Karpas-422 (cell line): Measurements from ENCODE around the gene FGB. TPM values are rescaled to one million over a fixed set of nuclear protein-coding genes. Genes with fewer than 3 reads are reported as not detected.

Experiments
- DNase-seq: peaks from one replicate; pipeline ENCODE4 v3.0.0-alpha.2; 2015
- H2AFZ ChIP-seq: fragments of 200-600 bp; sonication (generic); 2 replicates; pipeline ENCODE4 v1.6.1; 2014; ENCODE audit warnings: antibody characterized with exemption, low read length, mixed read lengths
- H3K27ac ChIP-seq: fragments of 200-600 bp; sonication (generic); 2 replicates; pipeline ENCODE4 v1.5.1; 2014; ENCODE audit warnings: mild to moderate bottlenecking, low read length, moderate library complexity
- H3K27me3 ChIP-seq: fragments of 200-600 bp; sonication (generic); 2 replicates; pipeline ENCODE4 v1.6.1; 2014; ENCODE audit warnings: low read length, mixed read lengths
- H3K36me3 ChIP-seq: fragments of 200-600 bp; sonication (generic); 2 replicates; pipeline ENCODE4 v1.6.1; 2014; ENCODE audit warnings: low read length, mixed read lengths; ENCODE audit not compliant: insufficient read depth
- H3K4me1 ChIP-seq: fragments of 200-600 bp; sonication (generic); 2 replicates; pipeline ENCODE4 v1.6.1; 2014; ENCODE audit warnings: mild to moderate bottlenecking, low read length, mixed read lengths
- H3K4me2 ChIP-seq: fragments of 200-600 bp; sonication (generic); 2 replicates; pipeline ENCODE4 v1.6.1; 2014; ENCODE audit warnings: low read length, low read depth, mild to moderate bottlenecking; ENCODE audit not compliant: poor library complexity, severe bottlenecking
- H3K4me3 ChIP-seq: fragments of 200-600 bp; sonication (generic); 2 replicates; pipeline ENCODE4 v1.5.1; 2014; ENCODE audit warnings: mild to moderate bottlenecking, antibody characterized with exemption, low read length, mixed read lengths
- H3K79me2 ChIP-seq: fragments of 200-600 bp; sonication (generic); 2 replicates; pipeline ENCODE4 v1.6.1; 2014; ENCODE audit warnings: mild to moderate bottlenecking, low read length, mixed read lengths
- H3K9ac ChIP-seq: fragments of 200-600 bp; sonication (generic); 2 replicates; pipeline ENCODE4 v1.6.0; 2014; ENCODE audit warnings: low read length
- H3K9me2 ChIP-seq: fragments of 200-600 bp; sonication (generic), shearing (Covaris generic); replicated peaks from 2 replicates; pipeline ENCODE4 v1.6.0; 2014; ENCODE audit warnings: mild to moderate bottlenecking, low read length, moderate library complexity; ENCODE audit not compliant: insufficient read depth
- H3K9me3 ChIP-seq: fragments of 300-700, 200-600 bp; sonication (generic); 2 replicates; pipeline ENCODE4 v1.6.1; 2014; ENCODE audit warnings: low read length, mixed read lengths
- H4K20me1 ChIP-seq: fragments of 200-600 bp; sonication (generic); 2 replicates; pipeline ENCODE4 v1.6.1; 2014; ENCODE audit warnings: mild to moderate bottlenecking, antibody characterized with exemption, low read length, low read depth; ENCODE audit not compliant: insufficient read depth
- total RNA-seq: library from RNA; depleted of rRNA; stranded (reverse); fragments of >200 nt; shearing (Covaris generic); gene quantifications from 2 replicates; pipeline ENCODE4 v1.2.3, GENCODE V29; 2014; ENCODE audit warnings: low replicate concordance

Gene FGB
- total RNA-seq, 1 experiment from 2014 or later = not detected

DNA sequence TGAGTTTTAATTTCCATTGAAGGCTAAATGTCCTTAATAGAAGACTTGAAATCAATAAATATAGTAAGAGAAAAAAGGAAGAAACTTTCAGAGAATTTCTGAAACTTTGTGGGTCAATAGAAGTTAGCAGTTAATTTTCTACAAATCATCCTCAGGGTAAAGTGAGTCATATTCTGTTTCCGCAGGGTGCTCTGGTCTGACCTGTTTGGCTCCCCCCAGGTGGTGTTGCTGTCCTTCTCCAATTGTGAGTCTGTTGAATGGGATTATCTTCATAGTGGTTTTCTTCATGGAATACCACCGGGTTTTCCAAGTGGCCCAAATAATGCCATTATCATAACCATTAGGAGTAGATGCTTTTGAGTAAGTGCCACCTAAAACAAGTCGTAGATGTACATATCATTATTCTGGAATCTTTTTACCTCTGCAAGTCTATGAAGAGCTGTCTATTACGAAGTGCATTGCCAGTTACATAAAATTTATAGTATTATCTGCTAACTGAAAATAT, 41.9 kb downstream of the FGB start:
- H3K9me2 ChIP-seq = no peaks in the 10 kb centered on the region
- no peaks in the 10 kb centered on the region for H4K20me1 ChIP-seq
- H3K9ac ChIP-seq = no peak overlapping the region
- no peak overlapping the region for H3K27ac ChIP-seq
- H3K4me1 ChIP-seq = no peaks in the 10 kb centered on the region
- H3K79me2 ChIP-seq = no peaks in the 10 kb centered on the region
- no peak overlapping the region for H3K4me2 ChIP-seq
- H3K36me3 ChIP-seq = no peaks in the 10 kb centered on the region
- H3K9me3 ChIP-seq = no peaks in the 10 kb centered on the region
- no peak overlapping the region for H3K4me3 ChIP-seq
- H3K27me3 ChIP-seq = peaks cover 5% of the 10 kb centered on the region; the same call in 1 of the 2 replicates
- H2AFZ ChIP-seq = no peak overlapping the region
- DNase-seq = no peak

DNA sequence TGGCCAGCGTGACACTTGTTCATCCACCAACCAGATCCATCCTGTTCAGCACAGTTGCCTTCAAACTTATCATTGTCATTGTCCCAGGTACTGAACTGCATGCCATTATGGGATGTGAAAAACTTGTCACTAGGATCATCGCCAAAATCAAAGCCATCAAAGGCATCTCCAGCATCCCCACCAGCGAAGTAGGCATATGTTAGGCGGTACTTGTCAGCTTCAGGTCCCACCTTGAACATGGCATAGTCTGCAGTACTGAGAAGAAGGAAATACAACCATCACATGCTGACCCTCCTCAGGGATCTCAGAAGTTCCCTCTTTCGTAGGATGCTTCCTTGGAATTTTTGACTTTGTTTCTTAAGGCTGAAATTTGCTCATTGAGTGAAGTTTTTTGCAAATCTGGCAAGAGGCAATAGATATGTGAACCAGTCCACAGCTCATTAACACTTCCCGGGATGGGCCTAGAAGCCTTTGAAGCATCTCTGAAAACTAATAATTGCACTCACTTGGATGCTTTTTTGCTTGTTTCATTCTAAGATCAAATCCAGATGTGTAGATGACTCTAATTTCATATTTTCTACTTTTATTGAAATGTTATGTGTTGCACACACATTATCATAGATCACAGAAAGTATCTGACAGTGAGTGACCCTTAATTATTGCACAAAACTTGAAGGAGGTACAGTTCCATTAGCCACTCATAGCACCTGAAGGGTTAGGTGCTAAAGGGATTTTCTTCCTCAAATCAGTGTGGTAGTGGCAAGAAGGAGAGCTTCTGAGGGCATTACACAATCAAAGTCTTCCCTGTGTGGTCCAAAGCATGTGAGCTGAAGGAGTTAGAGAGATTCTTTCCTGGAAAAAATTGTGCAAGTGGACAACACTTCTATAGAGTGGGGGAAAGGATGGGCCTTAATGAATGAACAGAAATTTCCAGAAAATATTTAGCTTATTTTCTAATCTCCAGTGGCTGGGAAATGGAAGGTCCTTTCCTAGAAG, 44.2 kb downstream of the FGB start:
- H3K4me2 ChIP-seq = no peak overlapping the region
- H3K4me1 ChIP-seq = no peaks in the 10 kb centered on the region
- no peaks in the 10 kb centered on the region for H3K9me2 ChIP-seq
- H4K20me1 ChIP-seq = no peaks in the 10 kb centered on the region
- H3K36me3 ChIP-seq = no peaks in the 10 kb centered on the region
- no peak overlapping the region for H3K9ac ChIP-seq
- no peak overlapping the region for H3K27ac ChIP-seq
- no peaks in the 10 kb centered on the region for H3K79me2 ChIP-seq
- H2AFZ ChIP-seq = no peak overlapping the region
- peaks cover 5% of the 10 kb centered on the region; the same call in 1 of the 2 replicates for H3K27me3 ChIP-seq
- DNase-seq = no peak
- H3K4me3 ChIP-seq = no peak overlapping the region
- no peaks in the 10 kb centered on the region for H3K9me3 ChIP-seq

DNA sequence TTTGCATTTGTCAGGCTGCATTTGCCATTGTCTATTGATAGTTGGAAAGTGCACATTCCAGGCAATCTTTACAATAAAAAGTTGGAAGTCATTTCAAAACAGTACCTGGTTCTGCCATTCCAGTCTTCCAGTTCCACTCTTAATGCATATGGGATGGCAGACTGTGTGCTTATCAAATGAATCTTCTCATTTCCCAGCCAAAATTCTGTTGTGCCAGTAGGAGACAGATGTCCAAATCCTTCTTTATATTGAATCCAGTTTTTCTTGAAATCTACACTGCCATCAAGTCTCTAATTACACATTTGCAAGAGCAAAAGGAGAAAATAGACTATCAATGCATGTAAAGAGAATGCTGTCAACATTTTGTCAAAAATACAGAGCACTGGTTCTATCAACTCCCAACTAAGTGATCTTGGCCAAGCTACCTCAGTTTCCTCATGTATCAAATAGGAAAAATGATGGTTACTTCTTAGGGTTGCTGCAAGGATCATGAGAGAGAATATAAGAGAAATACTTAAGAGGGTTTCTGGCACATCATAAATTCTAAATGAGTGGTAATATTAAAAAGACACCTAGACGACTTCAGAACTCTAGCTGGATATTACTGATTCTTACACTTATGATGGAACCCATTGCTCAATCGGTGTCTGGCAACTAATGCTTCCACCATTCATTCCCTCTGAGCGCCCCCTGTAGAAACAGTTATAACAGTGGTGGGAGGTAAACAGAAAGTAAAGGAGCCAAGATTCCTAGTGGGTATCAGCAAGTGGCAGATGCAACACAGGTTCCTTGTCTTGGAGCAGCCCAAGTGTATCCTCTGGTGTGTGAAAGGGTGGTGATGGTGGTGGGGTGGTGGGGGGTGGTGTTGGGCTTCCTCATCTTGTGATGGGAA, 45.8 kb downstream of the FGB start:
- H3K27me3 ChIP-seq = peaks cover 5% of the 10 kb centered on the region; the same call in 1 of the 2 replicates
- H3K9me3 ChIP-seq = no peaks in the 10 kb centered on the region
- no peaks in the 10 kb centered on the region for H3K79me2 ChIP-seq
- H2AFZ ChIP-seq = no peak overlapping the region
- no peaks in the 10 kb centered on the region for H3K9me2 ChIP-seq
- H3K4me1 ChIP-seq = no peaks in the 10 kb centered on the region
- H4K20me1 ChIP-seq = no peaks in the 10 kb centered on the region
- no peak overlapping the region for H3K4me3 ChIP-seq
- H3K36me3 ChIP-seq = no peaks in the 10 kb centered on the region
- H3K9ac ChIP-seq = no peak overlapping the region
- H3K4me2 ChIP-seq = no peak overlapping the region
- no peak for DNase-seq
- H3K27ac ChIP-seq = no peak overlapping the region

DNA sequence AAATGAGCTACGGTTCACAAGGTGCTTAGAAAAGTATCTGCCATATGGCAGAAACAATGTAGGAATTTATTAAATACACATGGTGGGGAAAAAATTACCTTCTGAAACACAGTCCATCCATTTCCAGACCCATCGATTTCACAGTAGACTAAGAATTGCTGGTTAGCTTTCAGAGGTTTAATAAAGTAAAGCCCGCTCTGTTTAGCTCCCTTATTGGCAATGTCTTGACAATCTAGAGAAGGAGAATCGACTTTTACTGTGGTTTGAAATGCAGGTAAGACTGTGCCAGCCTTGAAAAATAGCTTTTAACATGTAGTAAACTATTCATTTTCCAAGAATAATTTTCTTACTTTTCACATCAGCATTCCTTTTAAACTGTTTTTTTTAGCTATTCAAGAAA, 46.7 kb downstream of the FGB start:
- Histone ChIP-seq H3K9me3 (no peaks in the 10 kb centered on the region), H3K4me2 (no peak overlapping the region)

DNA sequence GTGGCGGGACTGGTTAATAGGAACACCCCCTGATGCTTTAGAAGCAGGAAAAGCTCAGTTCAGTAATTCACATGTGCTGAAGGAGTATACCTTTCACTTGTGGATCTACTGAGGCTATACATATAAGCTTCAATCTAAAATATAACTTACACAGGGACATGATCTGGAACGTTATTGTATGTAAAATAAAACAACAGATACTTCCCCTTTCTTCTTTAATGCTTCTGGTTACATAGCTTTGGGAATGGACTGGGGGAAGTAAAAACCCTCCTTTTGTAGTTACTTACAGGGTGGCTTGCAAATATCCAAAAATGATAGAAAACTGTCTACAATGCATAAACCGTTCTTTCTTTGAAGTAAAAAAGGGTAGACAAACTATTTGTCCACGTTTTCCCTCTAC, 47.8 kb downstream of the FGB start:
- no peak overlapping the region for H3K27ac ChIP-seq
- no peaks in the 10 kb centered on the region for H3K4me1 ChIP-seq
- H3K9me2 ChIP-seq = no peaks in the 10 kb centered on the region
- H3K9me3 ChIP-seq = no peaks in the 10 kb centered on the region
- no peaks in the 10 kb centered on the region for H4K20me1 ChIP-seq
- H3K4me3 ChIP-seq = no peak overlapping the region
- no peak overlapping the region for H3K4me2 ChIP-seq
- no peaks in the 10 kb centered on the region for H3K36me3 ChIP-seq
- no peak for DNase-seq
- no peak overlapping the region for H3K9ac ChIP-seq
- H2AFZ ChIP-seq = no peak overlapping the region
- H3K79me2 ChIP-seq = no peaks in the 10 kb centered on the region
- H3K27me3 ChIP-seq = no peaks in the 10 kb centered on the region

More for the DNA sequence above, 46.7 kb downstream of the FGB start:
- Histone ChIP-seq H4K20me1 (no peaks in the 10 kb centered on the region), H3K27me3 (no peaks in the 10 kb centered on the region), H3K36me3 (no peaks in the 10 kb centered on the region), H3K27ac (no peak overlapping the region), H3K9me2 (no peaks in the 10 kb centered on the region), H3K79me2 (no peaks in the 10 kb centered on the region), H3K9ac (no peak overlapping the region), H3K4me1 (no peaks in the 10 kb centered on the region), H3K4me3 (no peak overlapping the region), H2AFZ (no peak overlapping the region)
- no peak for DNase-seq

DNA sequence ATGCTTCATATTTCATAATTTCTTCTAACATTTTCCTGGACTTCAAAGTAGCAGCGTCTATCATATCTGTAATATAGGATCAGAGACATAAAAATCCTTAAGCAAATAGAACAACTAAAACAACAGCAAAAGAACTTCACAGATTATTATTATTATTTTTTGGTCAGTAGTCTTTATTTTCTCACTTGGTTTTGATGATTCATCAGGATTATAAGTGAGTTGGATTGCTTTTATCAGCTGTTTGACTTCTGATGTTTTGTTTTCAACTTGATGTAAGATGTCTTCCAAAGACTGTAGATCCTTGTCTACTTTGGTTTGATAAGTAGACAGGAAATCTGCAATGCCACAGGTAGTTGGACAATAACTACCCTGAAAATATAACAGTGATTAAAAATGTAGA, 49.0 kb downstream of the FGB start:
- Histone ChIP-seq H3K4me1 (no peaks in the 10 kb centered on the region), H3K4me2 (no peak overlapping the region), H3K9ac (no peak overlapping the region), H4K20me1 (no peaks in the 10 kb centered on the region), H3K27me3 (no peaks in the 10 kb centered on the region), H3K36me3 (no peaks in the 10 kb centered on the region), H3K9me2 (no peaks in the 10 kb centered on the region), H3K9me3 (no peaks in the 10 kb centered on the region), H3K79me2 (no peaks in the 10 kb centered on the region), H3K27ac (no peak overlapping the region), H3K4me3 (no peak overlapping the region), H2AFZ (no peak overlapping the region)
- no peak for DNase-seq

DNA sequence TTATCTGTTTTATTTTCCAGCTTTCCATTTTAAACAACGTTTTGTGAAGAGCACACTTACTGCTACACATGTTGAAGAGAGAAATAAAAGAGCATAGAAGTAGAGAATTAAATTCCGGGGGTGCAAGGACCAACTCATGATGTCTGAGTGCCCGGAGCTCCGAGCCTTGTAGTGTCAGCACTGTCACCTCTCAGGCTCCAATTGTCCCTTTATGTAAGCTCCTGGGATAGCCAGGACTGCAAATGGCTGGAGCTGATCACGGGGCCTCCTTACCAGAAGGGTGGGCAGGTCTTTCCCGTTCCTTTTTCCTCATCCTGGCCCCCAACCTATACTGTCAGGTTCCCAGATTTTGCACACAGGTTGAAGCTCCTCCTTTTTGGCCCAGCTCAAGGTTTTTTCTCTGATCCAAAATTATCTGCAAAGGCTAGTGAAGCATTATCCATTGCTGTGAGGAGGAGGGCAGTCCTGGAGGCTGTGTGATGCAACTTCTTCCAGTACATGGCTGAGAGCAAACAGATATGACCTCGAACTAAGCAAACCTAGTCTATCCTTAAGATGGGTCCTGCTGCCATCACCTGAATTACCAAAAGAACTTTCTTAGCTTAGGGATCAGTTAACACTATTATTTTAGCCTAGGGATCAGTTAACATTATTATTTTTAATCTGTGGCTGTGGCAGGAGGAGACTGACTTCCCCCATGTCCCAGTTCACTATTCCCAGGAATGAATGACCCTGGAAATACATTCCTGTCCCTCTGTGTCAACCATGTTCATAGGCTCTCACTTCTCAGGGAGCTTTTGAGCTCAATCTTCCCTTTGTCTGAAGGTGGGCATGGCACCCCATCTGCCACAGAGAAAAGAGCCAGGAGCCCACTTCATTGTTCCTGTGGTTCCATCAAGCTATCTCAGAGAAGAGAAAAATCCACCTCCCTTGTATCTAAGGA, 49.9 kb downstream of the FGB start, which contains the start of gene FGG:
Gene FGG, minus strand, starts transcription at position 185 of the 943 bp plus-strand sequence. Its CDS starts 47 bp downstream, at position 138.
- H3K4me3 ChIP-seq = no peak within 1 kb of the TSS
- H3K9ac ChIP-seq = no peak within 1 kb of the TSS
- no peaks in the 10 kb centered on the region for H3K27me3 ChIP-seq
- H2AFZ ChIP-seq = no peak within 1 kb of the TSS
- H3K4me2 ChIP-seq = no peak within 1 kb of the TSS
- H3K4me1 ChIP-seq = no peaks in the 10 kb centered on the region
- H3K27ac ChIP-seq = no peak within 1 kb of the TSS
- H3K36me3 ChIP-seq = no peaks in the 10 kb centered on the region
- H3K79me2 ChIP-seq = no peaks in the 10 kb centered on the region
- H3K9me3 ChIP-seq = no peaks in the 10 kb centered on the region
- no peaks in the 10 kb centered on the region for H4K20me1 ChIP-seq
- DNase-seq = no peak
- H3K9me2 ChIP-seq = no peaks in the 10 kb centered on the region
